Nephron progenitor cell (in vitro differentiated cells): ENCODE data around the gene CYTH1.

ENCODE experiments used
- DNase-seq: peaks from one replicate; pipeline ENCODE4 v3.0.0; 2021
- H3K27ac Mint-ChIP-seq: 2 replicates; pipeline ENCODE4 v1.8.0; 2021; ENCODE audit warnings: mild to moderate bottlenecking, moderate library complexity, mixed read lengths
- H3K27me3 Mint-ChIP-seq: 2 replicates; pipeline ENCODE4 v1.8.0; 2021; ENCODE audit warnings: mild to moderate bottlenecking, low read depth, mixed read lengths; ENCODE audit not compliant: poor library complexity
- H3K36me3 Mint-ChIP-seq: 2 replicates; pipeline ENCODE4 v1.8.0; 2021; ENCODE audit warnings: low read depth, mixed read lengths
- H3K4me1 Mint-ChIP-seq: 2 replicates; pipeline ENCODE4 v1.8.0; 2021; ENCODE audit warnings: mixed read lengths
- H3K4me3 Mint-ChIP-seq: 2 replicates; pipeline ENCODE4 v1.8.0; 2021; ENCODE audit warnings: mild to moderate bottlenecking, moderate library complexity, mixed read lengths
- H3K9me3 Mint-ChIP-seq: 2 replicates; pipeline ENCODE4 v1.8.0; 2021; ENCODE audit warnings: mild to moderate bottlenecking, moderate library complexity, mixed read lengths
- TF ChIP-seq, protein P1 (sequence below): fragments of 200-600 bp; sonication (generic); IDR thresholded peaks from 2 replicates; pipeline ENCODE4 v1.5.0; 2021; ENCODE audit warnings: antibody characterized with exemption

Gene CYTH1

DNA sequence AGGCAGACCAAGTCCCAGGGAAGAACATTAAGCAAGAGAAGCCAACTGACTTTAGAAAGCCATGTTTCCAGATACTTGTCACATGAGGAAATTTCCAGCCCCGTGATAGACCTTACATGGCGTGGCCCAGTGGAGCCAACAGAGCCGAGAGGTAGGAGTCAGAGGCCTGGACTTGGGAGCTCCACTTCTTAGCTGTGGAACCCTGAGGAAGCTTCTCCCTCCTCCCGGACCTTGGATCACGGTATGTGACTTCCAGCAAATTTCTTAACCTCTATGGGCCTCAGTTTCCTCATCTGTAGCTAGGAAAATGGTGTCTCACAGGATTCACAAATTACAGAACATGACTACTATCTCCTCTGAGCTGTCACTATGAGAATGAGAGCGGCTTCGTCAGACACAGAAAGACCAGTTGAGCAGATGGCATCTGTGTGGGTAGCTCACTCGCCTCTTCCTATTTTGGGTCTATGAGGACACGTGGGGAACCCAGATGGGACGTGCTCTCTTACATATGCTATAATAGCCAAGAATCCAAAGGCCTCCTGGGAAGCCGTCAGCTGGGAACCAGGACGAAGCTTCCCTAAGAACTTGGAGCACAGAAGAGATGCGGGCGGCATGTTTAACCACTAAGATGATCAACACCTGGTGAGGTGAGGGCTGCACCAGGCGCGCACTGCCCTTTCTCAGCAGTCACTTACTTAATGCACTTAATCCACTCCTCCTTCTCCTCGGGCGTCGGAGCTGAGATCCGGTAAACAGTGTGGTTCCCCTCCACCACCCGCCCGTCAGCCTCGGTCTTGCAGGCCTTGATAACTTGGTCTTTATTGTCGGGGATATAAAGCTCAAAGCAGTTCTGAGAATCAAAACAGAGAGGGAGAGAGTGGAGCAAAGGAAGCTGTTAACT, 102.3 kb downstream of the CYTH1 start:
- TF ChIP-seq, protein P1, sequence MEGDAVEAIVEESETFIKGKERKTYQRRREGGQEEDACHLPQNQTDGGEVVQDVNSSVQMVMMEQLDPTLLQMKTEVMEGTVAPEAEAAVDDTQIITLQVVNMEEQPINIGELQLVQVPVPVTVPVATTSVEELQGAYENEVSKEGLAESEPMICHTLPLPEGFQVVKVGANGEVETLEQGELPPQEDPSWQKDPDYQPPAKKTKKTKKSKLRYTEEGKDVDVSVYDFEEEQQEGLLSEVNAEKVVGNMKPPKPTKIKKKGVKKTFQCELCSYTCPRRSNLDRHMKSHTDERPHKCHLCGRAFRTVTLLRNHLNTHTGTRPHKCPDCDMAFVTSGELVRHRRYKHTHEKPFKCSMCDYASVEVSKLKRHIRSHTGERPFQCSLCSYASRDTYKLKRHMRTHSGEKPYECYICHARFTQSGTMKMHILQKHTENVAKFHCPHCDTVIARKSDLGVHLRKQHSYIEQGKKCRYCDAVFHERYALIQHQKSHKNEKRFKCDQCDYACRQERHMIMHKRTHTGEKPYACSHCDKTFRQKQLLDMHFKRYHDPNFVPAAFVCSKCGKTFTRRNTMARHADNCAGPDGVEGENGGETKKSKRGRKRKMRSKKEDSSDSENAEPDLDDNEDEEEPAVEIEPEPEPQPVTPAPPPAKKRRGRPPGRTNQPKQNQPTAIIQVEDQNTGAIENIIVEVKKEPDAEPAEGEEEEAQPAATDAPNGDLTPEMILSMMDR: no peak
- DNase-seq: no peak
- Mint-ChIP-seq H3K36me3 (peaks cover 36% of the 10 kb centered on the region), H3K27me3 (no peaks in the 10 kb centered on the region), H3K4me3 (no peak overlapping the region), H3K27ac (peak overlapping the region; percentile 33), H3K9me3 (no peaks in the 10 kb centered on the region), H3K4me1 (peaks cover 36% of the 10 kb centered on the region)

DNA sequence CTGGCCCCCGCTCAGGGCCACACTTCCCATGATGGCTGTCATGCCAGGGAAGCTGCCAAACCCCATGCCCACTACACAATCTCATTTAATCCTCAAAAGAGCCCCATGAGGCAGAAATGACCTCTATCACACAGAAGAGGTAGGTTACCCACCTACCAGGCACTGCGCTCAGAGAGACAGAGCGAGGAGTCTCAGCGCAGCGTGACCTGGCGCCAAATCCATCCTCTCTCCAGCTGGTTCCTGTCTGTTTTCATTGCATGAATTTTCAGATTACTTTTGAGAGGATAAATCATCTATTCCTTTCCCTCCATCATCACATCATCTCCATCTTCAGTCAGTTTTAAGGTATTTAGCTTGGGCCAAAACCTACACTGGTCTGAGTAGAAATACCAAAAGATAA, 103.4 kb downstream of the CYTH1 start:
- H3K27ac Mint-ChIP-seq: peak overlapping the region; percentile 77

DNA sequence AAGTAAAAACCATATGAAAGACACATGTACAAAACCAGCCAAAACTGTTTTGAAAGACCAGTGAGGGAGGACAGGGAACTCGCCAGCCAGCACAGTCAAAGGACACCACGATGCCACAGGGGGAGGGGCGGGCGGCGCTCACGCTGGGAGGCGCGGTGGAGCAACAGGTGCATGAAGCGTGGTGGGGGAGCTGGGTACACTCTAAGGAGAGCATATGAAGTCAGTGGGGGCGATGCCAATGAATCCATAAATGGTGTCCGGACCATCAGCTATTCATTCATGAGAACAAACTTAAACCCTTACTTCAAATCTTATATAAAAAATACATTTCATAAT, 103.9 kb downstream of the CYTH1 start:
- Mint-ChIP-seq H3K9me3 (no peaks in the 10 kb centered on the region), H3K27ac (no peak overlapping the region), H3K36me3 (peaks cover 32% of the 10 kb centered on the region), H3K4me3 (no peak overlapping the region), H3K27me3 (peaks cover 3% of the 10 kb centered on the region), H3K4me1 (peaks cover 35% of the 10 kb centered on the region)
- TF ChIP-seq, protein P1: no peak
- no peak for DNase-seq

More for the DNA sequence above, 103.4 kb downstream of the CYTH1 start:
- Mint-ChIP-seq H3K36me3 (peaks cover 32% of the 10 kb centered on the region), H3K4me1 (peaks cover 36% of the 10 kb centered on the region), H3K9me3 (no peaks in the 10 kb centered on the region), H3K27me3 (peaks cover 3% of the 10 kb centered on the region), H3K4me3 (no peak overlapping the region)
- TF ChIP-seq, protein P1: no peak
- no peak for DNase-seq

DNA sequence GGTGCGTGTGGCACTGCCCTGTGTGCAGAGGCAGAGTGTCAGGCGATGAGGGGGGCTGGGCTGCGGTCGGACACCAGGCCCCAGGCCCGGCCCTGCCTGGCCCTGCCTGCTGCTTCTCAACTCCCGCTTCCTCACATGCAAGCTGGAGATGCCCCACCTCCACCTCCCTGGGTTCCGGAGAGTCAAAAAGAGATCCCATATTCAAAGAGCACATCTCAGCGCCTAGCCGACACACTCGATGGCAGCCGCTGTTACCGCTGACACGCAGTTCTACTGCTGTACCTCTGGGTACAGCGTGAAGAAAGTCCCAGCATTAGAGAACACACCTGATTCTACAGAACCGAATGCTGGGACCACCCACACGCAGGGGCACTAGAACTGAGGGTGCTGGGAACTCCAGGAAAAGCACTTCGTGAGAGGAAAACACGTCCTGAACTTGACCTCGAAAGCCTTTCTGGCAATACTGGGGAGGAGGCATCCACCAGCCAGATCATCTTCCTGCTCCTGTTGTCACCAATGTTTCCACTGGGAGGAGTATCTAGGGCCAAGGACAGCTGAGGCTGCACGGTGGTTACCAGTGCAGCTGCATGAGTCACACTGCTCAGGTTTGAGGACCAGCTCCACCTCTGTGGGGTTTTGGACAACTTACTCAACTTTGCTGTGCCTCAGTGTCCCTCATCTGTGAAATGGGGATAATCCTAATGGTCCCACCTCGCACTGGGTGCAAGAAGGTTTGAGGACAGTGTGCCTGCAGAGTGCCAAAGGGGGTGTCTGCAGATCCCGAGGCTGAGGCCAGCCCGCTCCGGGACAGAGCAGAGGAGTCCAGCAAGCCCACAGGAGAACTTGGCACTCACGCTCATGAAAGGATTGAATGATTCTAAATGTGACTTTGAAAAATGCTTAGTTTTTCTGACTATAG, 104.5 kb downstream of the CYTH1 start:
- H3K36me3 Mint-ChIP-seq: peaks cover 32% of the 10 kb centered on the region
- H3K4me3 Mint-ChIP-seq: no peak overlapping the region
- peaks cover 28% of the 10 kb centered on the region for H3K4me1 Mint-ChIP-seq
- no peak overlapping the region for H3K27ac Mint-ChIP-seq
- TF ChIP-seq, protein P1: no peak
- DNase-seq: no peak
- peaks cover 3% of the 10 kb centered on the region for H3K27me3 Mint-ChIP-seq
- no peaks in the 10 kb centered on the region for H3K9me3 Mint-ChIP-seq

DNA sequence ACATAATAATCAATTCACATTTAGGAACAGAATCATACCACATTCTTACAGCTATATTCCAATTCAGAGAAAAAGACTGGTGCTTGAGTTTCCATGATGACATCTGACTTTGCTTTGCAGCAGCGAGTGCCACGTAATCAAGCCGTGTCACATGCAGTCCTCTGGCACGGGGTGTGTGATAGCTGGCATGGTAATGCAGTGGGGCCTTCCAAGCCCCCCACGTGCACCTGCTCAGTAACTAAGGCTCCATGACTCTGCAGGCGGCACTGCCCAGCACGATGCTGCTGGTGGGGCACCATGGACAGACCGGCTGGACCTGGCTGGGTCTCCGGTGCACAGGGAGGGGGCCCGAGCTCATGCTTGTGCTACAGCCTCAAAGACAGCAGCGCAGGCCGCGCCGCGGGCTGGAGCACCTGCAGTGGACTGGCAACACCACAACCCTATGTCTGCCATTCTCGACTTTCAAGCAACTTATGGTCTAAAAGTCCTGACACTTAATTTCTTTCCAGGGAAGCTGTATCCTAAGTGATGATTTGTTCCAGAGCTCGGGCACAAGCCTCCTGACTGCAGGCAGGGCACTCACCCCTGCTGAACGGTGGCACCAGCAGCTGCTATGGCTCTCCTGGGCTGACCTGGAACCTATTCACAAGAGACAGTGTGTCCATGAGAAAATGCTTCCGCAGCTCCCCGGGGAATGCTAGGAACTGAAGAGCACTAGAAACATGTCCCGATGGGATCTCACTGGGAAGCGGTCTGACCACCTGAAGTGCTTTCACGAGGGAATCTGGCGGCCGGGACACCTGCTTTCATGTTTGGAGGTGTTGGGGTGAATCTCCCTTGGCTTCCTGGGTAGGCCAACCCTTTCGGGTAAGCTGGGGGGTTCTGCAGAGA, 105.4 kb downstream of the CYTH1 start:
- Mint-ChIP-seq H3K9me3 (no peaks in the 10 kb centered on the region), H3K27me3 (peaks cover 3% of the 10 kb centered on the region), H3K36me3 (peaks cover 37% of the 10 kb centered on the region), H3K27ac (no peak overlapping the region), H3K4me1 (peaks cover 20% of the 10 kb centered on the region), H3K4me3 (no peak overlapping the region)
- DNase-seq: no peak
- TF ChIP-seq, protein P1: no peak
